Measurements from ENCODE around the gene POLR3C. TPM values are rescaled to one million over a fixed set of nuclear protein-coding genes. Genes with fewer than 3 reads are reported as not detected.
A peak's percentile ranks its signal among the peaks of the same experiment; 100 is the strongest.
"Not testable (repeated sequence)": the region's sequence is repeated elsewhere in the genome, so short reads cannot be mapped to it uniquely, and the experiment has no call there.

POLR3C gene
- total RNA-seq, 2 donors from 2014 or later: 22.1 to 25.3 TPM

DNA sequence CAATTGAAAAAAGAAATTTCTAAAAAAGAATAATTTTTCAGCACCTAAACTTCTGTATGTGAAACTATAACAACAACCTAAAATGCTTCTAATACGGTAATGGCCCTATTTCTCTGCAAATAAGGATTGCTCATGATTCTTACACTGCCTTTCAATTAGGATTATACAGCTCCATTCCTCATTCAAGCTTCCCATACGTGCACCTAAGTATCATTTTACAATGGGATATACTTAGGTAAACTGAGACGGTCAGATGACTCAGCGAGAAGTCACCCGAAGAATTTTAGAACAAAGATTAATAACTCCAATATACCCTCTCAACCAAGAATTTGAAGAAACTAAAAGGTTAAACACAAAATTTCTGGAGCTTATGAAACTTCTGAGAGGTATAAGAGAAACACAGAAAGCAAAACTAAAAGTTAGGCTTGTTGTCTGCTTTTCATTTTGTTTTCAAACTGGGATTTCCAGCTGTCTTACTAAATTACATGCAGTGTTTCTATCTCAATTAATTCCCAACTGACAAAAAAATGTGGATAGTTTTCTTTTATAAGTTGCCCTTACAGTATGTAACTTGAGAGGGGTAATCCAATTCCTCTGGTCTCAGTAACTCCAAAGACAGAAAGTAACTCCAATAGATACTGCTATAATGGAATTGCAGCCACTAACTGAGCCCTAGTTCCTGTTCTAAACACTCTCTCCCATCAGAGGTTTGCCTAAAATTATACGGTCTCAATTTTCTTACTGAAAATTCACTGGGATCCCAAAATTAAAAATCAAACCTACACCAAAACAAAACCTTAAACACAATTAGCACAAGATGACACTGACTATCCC lies 10.8 kb upstream of the POLR3C start:
- intact Hi-C loops (cut with DNase I); DNase-seq (ENCODE audit: low spot score): not testable (repeated sequence)

DNA sequence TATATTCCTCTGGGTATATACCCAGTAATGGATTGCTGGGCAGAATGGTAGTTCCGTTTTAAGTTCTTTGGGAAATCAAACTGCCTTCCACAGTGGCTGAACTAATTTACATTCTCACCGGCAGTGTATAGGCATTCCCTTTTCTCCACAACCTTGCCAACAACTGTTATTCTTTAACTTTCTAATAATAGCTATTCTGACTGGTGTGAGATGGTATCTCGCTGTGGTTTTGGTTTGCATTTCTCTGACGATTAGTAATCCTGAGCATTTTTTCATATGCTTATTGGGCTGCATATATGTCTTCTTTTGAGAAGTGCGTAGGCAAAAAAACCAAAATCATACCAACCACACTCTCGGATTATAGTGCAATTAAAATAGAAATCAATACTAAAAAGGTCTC lies 5.9 kb upstream of the POLR3C start:
- intact Hi-C loops (cut with DNase I); DNase-seq (ENCODE audit: low spot score): not testable (repeated sequence)

DNA sequence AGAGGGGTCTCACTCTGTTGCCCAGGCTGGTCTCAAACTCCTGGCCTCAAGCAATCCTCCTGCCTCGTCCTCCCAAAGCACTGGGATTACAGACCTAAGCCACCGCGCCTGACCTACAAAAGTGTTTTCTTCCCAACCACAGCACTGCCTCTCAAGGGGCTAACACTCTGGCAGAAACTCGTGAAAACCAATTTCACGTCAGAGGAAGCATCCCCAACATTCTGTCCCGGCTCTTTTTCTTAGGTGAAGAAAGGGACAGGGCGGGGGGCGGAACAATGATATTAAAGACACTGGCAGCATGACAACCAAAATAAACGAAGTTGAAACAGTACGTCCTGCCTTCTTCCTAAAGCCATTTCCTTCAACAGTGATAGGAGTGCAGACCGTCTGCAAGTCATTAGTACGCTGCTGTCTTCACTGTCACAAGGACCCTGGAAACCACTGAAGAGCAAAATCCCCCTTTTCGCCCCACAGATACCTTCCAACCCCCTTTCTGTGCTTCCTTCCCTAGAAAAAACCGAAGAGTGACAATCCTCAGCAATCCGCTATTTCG lies 1.1 kb upstream of the POLR3C start:
- intact Hi-C loops (cut with DNase I); DNase-seq (ENCODE audit: low spot score): not testable (repeated sequence)

DNA sequence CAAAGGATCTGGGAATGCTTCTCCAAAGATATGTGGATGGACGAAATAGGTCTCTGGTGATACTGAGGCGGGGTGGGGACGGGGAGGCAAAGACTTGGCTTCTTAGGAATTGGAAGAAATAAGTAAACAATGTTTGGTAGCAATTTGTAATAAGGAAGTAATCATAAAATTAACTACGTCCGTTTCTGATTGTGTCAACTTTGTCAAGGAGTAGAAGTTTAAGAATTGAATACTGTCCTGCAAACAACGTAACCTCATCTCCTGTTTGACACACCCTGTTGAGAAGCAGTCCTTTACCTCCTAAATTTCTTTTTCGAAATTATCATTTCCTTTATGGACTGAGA lies 471 bp downstream of the POLR3C start:
- DNase-seq (ENCODE audit: low spot score): no peak
- intact Hi-C loops (cut with DNase I): no loop called here

DNA sequence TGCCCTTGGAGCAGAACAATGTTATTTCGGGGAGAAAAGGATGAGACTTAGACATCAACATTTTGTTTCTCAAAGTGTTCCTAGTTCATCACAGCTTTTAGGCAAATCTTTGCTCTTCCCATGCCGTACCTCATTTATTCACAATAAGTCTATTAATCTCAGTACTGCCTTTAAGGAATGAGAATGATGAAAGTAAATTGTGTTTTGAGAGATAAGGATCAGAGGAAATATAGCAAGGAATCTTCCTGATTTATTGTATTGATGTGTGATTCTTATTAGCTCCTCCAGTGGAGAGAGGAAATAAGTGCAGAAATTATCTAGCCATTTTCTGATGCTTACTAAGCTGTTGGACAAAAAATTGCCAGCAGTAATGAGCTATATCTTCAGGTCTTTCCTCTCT lies 2.0 kb downstream of the POLR3C start:
- intact Hi-C loops (cut with DNase I): no loop called here
- DNase-seq (ENCODE audit: low spot score): no peak

DNA sequence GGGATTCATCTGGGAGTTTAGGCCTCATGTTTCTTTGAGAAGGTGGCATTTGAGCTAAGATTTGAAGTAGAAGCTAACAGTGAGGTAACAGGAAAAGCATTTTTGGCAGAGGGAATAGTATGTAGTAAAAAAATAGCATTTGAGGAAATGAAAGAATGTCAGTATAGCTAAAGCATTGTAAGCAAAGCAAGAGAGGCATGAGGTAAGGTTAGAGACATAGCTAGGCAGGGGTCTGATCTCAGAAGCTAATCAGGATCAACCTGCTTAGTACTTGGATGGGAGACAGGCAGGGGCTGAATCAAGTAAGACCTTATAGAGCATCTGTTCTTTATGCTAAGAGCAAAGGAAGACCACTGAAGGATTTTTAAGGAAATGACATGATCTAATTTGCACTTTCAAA lies 4.0 kb downstream of the POLR3C start:
- intact Hi-C loops (cut with DNase I): no loop called here
- no peak for DNase-seq (ENCODE audit: low spot score)

DNA sequence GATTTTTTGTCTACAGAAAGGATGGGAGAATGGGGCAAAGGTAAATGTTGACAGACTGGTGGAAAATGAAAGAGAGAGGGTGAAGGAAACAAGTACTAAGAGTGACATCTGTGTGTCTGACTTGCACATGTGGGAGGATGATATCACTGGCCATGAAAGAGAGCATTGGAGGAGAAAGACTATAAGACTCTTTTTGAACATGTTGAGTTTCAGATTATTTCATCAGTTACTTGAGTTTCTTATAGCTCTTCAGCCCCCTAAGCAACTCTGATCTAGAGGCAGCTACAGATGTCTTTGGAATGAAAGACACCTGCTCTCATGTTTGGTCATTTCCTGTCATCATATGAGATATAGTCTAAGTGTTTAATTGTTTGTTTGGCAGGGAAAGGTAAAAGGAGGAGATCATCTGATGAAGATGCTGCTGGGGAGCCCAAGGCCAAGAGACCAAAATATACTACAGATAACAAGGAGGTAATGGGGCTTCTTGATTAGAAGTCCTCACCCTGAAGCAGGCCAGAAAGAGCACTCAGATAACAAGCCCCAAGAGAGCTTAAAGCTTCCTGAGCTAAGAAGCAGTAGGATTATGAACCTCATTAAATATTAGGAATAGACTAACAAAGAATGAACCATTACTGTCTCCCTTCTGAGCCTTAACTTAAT lies 4.5 kb downstream of the POLR3C start:
- intact Hi-C loops (cut with DNase I): no loop called here
- no peak for DNase-seq (ENCODE audit: low spot score)

DNA sequence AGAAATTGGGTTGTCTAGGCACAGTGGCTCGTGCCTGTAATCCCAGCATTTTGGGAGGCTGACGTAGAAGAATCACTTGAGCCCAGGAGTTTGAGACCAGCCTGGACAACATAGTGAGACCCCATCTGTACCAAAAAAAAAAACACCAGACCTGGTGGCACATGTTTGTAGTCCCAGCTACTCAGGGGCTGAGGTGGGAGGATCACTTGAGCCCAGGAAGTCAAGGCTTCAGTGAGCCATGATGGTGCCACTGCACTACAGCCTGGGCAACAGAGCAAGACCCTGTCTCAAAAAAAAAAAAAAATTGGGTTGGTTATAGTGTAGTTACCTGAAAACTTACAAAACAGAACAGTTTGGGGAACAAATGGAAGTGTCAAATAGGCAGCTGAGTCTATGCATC lies 6.8 kb downstream of the POLR3C start:
- intact Hi-C loops (cut with DNase I); DNase-seq (ENCODE audit: low spot score): not testable (repeated sequence)

DNA sequence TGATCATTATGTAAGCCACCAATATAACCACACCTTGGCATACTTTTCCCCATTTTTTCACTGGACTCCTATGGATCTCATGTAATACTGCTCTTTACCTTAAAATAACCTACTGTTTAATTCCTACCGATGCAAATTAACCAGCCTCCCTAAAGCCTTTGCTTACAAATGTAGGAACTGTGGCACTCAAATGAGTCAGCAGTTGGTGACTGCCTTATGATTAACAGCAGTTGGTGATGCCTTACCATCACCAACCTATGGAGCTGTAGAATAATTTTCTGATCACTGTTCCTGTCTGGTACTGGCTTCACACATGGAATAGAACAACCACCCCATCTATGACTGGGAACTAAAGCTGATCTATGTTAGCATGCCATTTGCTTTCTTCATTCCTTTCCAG lies 13.7 kb downstream of the POLR3C start:
- no peak for DNase-seq (ENCODE audit: low spot score)
- intact Hi-C loops (cut with DNase I): no loop called here

DNA sequence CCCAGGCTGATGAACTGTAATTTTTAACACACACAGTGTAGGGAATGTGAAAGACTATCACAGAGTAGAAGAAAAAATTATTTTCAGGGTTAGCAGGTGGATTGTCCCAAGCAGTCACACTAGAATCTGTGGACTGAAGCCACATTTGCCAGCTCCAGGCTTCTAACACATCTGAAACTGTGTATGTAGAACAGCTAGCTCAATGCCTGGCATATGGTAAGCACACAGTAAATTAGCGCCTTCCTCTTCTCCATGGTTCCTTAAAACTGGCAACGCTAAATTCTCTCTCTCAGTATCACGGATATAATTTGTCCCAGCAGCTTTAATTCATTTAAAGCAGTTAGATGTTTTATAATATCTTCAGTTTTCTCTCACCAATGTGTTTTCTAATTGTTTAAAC lies 19.0 kb downstream of the POLR3C start:
- no peak for DNase-seq (ENCODE audit: low spot score)
- intact Hi-C loops (cut with DNase I): no loop called here

DNA sequence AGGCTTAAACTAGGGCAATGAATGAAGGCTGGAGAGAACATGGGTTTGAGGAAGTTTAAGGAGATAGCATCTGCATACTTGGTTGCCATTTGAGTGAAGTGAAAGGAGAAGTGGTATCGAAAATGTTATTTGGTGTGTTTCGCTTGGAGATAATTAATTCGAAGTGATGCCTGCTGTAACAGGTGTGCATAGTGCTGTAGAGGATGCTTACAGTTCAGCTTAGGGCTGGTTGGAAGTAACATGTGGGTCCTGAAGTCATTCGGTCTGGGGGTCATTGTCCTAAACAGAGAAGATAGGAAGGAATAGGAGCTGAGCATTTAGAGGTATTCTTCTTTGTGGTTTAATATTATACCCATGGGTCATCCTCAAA lies 21.1 kb downstream of the POLR3C start:
- DNase-seq (ENCODE audit: low spot score): no peak
- intact Hi-C loops (cut with DNase I): no loop called here

DNA sequence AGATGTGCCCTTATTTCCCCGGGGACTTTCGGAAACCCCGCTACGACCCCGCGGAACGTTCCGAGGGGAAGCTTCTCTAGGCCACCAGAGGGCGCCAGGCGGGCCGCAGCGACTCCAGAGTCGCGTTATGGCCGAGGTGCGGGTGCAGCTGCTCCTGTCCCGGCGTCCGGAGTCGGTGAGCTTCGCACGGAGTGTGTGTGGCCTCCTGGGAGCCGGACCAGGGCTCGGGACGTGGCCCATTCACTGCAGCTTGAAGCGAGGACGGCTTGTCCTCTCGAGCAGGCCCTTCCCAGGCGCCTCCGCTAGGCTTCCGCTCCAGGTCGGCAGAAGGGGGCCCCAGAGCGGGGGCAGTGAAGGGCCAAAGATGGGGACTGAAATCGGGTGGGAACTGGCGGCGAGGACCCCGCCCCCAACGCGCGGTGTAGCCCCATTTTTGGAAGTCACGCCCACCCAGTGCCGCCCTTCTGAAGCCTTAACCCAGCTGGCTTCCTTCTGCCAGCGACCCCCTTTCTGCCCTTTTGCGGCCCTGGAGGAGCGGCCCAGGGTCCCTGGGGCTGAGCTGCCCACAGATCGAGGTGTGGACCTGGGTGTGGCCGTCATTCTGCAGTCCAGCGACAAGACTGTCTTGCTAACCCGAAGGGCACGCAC lies 21.6 kb downstream of the POLR3C start, which contains the start of gene NUDT17:
NUDT17 (plus strand) TSS at position 117 of the 648 bp plus-strand sequence; CDS start at position 128, 11 bp downstream.
- DNase-seq (ENCODE audit: low spot score): peak; percentile 95
- intact Hi-C loops (cut with DNase I): no loop called here

DNA sequence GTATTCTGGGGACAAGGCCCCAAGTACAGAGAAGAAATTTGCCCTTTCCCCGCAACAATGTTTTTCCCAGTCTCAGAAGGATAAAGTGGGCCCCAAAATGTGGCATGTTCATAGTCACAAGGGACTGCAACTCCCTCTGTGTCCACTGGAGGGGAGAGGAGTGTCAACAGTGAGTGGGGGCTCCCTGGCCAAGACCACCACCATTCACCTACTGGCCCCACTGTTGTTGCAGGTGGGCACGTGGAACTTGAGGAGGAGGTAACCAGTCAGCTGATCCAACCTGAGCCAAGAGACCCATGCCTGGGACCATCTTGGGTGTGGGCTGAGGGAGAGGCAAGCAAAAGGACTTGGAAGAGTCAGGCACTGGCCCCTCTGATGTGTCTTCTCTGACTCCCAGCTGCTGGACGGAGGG lies 22.2 kb downstream of the POLR3C start:
- intact Hi-C loops (cut with DNase I): no loop called here
- DNase-seq (ENCODE audit: low spot score): no peak

DNA sequence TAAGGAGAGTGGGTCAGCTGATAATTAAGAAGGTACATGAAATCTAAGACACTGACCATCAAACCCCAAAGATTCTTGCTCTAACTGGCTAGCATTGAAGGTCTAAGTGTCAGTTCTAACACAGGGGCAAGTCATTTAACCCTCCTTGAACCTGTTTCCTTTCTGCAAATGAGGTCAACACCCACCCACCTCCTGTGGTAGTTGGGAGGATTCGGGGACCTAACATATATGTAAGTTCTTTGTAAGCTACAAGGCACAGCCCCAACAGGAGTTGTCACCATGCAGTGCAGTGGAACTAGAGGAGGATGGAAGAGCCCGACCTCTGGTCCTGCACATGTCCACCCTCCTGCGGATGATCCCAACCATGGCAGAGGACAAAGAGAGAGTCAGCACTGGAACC lies 23.8 kb downstream of the POLR3C start:
- intact Hi-C loops (cut with DNase I): no loop called here

DNA sequence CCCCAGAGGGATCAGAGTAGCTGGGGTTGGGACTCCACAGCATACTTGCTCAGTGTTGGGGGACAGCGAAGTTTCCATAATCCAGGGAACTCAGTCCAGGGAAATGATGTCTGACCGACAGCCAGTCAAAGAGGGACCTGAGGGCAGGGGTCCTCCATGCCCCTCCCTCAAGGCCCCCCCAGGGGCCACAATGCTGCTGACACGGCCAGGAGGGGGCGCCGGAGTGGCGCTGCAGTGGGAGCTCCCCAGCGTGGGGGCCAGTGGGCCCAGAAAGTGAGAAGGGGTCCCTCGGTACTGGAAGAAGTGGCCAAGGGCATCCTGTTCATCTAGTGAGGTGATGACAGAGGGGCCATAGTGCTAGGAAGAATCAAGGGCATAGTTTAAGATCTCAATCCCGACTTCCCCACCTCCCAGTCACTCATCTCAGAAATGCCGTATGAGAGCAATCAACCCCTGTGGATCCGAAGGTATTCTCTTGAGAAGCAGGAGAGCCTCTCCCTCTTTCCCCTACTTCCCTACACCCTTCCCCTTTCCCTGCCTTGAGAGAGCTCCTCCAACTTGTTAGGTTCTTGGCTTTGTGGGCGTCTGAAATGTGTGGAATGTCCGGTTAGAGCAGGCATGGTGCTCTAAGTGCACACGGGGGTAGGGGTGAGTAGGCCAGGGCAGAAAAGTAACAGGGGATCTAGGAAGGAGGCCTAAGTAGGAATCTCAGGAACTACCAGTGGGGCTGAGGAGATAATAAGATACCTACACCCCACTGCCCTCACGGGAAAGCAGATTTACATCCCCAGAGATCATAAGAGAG lies 25.6 kb downstream of the POLR3C start:
- intact Hi-C loops (cut with DNase I): loop anchor here in 1 of 2 donors (10.0 kb wide), 2 partner anchors 65 to 165 kb away; partner anchors contain the start of genes ITGA10 and PEX11B
- no peak for DNase-seq (ENCODE audit: low spot score)

More for the DNA sequence above, 23.8 kb downstream of the POLR3C start:
- DNase-seq (ENCODE audit: low spot score): no peak

DNA sequence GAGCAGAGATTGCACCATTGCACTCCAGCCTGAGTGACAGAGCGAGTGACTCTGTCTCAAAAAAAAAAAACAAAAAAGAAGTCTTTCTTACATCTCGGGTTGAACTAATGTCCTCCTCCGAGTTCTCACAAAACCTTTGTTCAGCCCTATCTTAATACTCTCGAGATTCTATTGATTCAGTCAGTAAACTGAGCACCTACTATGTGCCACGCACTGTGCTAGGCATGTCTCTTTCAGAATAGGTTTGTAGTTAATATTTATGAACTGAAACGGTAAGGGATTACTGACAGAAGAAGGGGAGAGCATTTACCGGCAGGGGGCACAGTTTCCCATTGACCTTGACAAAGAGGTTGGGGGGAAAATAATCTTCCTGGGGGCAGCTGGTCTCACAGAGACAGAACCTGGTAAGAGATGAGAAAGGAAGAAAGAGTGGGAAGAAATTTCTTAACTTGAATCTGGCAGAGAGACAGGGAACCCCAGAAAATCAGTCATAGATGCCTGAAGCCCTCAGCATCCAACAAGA lies 31.5 kb downstream of the POLR3C start:
- intact Hi-C loops (cut with DNase I): loop anchor here in 1 of 2 donors (10.0 kb wide), 2 partner anchors 59 to 159 kb away; partner anchors contain the start of genes ITGA10 and PEX11B
- no peak for DNase-seq (ENCODE audit: low spot score)

DNA sequence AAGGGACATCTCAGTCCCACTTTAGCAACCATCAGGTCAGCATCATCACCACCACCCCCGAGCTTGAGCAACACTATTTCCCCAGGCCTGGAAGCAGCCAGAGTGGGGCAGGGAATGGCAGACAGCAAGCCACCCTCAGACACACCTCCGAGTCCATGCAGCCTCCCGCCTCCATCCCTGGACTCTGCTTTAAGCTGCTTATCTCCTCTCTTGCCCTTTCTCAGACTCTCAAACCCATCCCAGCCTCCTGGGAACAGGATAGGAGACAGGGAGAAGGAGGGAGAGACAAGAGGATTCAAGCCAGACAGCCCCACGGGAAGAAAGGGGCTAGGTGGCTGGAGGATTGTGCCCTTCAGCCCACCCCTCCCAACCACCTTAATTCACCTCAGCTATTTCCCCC lies 33.2 kb downstream of the POLR3C start:
- DNase-seq (ENCODE audit: low spot score): no peak
- intact Hi-C loops (cut with DNase I): loop anchor here in 1 of 2 donors (10.0 kb wide), 2 partner anchors 58 to 158 kb away; partner anchors contain the start of genes ITGA10 and PEX11B

DNA sequence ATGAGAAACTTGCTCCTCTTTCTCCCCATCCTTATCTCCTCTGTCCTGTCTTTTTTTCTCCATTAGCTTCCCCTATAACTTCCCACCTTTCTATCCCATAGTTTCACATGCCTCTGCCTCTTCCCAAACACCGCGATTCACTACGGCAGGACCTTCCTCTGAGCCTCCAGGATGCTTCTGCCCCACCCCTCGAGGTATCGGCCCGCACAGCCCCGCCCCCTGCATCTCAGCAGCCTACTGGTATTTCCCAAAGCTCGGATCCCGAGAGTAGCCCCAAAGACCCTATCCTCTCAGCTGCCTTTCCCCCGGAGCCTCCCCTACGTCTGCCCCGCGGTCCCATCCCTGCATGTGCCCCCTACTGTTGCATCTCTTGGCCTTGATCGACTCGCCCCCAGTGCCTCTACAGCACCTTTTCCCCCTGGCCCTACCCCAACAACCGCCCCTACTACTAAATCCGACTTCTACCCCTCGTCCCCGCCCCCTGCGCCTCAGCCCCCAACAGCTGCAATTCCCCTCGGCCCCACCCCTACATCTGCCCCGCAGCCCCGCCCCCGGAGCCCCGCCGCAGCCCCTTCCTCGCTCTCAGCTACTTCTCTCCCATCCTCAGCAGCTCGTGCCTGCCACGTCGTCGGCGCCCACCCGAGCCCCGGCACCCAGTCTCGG lies 34.4 kb downstream of the POLR3C start:
- intact Hi-C loops (cut with DNase I): loop anchor here in 1 of 2 donors (10.0 kb wide), 2 partner anchors 56 to 156 kb away; partner anchors contain the start of genes ITGA10 and PEX11B
- peak; percentile 85 for DNase-seq (ENCODE audit: low spot score)

All from posterior vena cava (tissue), 2 donors.